GM08714 (cell line): Measurements from ENCODE around the gene GALNT7.

Source experiments
- H3K4me3 ChIP-seq: fragments of 200-500 bp; sonication (Bioruptor generic); 2 replicates; pipeline ENCODE4 v1.5.1; 2014; ENCODE audit warnings: mild to moderate bottlenecking, low read length, inconsistent platforms
- ZNF274 ChIP-seq: IDR thresholded peaks from 2 replicates; pipeline ENCODE4 v1.6.1; 2012; ENCODE audit warnings: mild to moderate bottlenecking, low read depth, low read length

The GALNT7 gene

GRCh38 chr4:173328236-173328901 lies 159.8 kb downstream of the GALNT7 start:
- H3K4me3 ChIP-seq: no peak overlapping the region
- no peak for TF ChIP-seq ZNF274

DNA sequence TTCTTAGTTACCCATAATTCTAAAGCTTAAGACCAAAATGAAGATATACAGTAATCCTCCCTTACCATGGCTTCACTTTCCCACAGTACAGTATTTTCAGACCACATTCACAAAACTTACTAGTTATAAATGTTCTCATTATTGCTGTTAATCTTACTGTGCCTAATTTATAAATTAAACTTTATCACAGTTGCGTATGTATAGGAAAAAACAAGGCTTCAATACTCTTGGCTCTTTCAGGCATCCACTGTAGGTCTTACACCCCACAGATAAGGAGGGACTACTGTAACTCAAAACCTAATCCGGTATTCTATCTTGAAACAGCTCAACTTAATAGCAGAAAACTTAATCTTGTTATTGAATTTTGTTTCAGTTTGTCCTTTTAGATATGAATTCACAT lies 162.0 kb downstream of the GALNT7 start:
- TF ChIP-seq ZNF274: no peak
- no peak overlapping the region for H3K4me3 ChIP-seq

DNA sequence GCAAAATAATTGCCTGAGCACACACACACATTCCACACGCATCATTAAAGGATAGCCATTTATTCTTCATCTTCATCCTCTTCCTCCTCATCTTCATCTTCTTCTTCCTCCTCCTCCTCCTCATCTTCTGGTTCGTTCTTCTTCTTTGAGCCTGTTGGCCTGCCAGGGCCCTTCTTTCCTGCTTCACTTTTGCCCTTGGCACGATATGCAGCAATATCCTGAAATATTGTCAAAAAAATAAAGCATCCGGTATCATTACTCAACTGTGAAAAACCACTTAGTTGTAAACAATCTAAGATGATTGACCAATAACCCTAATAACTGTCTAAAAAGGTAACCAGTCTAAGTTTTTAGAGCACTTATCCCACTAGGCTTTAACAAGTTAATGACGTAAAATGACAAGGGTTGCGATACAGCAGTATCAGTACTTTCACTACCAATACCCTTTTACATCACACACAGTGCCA lies 163.4 kb downstream of the GALNT7 start:
- no peak for TF ChIP-seq ZNF274
- peak overlapping the region; percentile 100 for H3K4me3 ChIP-seq

- peak overlapping the region; percentile 100 for H3K4me3 ChIP-seq
- no peak for TF ChIP-seq ZNF274
These were observed 164.5 kb downstream of the GALNT7 start for GRCh38 chr4:173332963-173333657.

GRCh38 chr4:173333658-173334084 lies 165.1 kb downstream of the GALNT7 start:
- peak overlapping the region; percentile 100 for H3K4me3 ChIP-seq
- no peak for TF ChIP-seq ZNF274

- no peak for TF ChIP-seq ZNF274
- H3K4me3 ChIP-seq: peak within 1 kb of the TSS; percentile 100
These were observed 165.7 kb downstream of the GALNT7 start, which contains the start of gene HMGB2 for GRCh38 chr4:173334085-173334890. TSS of gene HMGB2 (minus strand) at chr4:173334358. CDS start at chr4:173333649, 709 bp downstream.

GRCh38 chr4:173334891-173335752 lies 166.5 kb downstream of the GALNT7 start:
- H3K4me3 ChIP-seq: peak overlapping the region; percentile 77
- no peak for TF ChIP-seq ZNF274

- no peak for TF ChIP-seq ZNF274
These were observed 168.9 kb downstream of the GALNT7 start for GRCh38 chr4:173337463-173337862.

GRCh38 chr4:173343832-173344397 lies 175.3 kb downstream of the GALNT7 start:
- no peak for TF ChIP-seq ZNF274
- no peak overlapping the region for H3K4me3 ChIP-seq

More at GRCh38 chr4:173337463-173337862, 168.9 kb downstream of the GALNT7 start:
- H3K4me3 ChIP-seq: no peak overlapping the region

- no peak for TF ChIP-seq ZNF274
- no peak overlapping the region for H3K4me3 ChIP-seq
These were observed 177.0 kb downstream of the GALNT7 start for GRCh38 chr4:173345648-173346047.

DNA sequence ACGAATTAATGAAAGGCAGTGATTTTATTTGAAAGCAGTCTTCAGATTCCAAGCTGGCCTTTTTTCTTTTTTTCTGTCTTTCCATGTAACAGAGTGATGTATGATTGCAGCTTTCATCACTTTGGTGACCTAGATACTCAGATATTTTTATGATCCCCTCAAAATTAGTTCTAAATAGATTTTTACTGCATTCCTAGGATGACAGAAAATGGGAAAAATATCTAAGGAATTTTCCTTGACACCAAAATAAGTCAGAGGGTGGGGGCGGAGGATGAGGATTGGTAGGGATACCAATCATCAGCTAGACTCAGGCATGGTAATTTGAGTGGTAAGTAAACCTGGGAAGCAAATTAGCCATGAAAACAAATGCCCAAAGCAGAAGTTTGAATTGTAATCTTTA lies 177.5 kb downstream of the GALNT7 start:
- no peak for TF ChIP-seq ZNF274
- no peak overlapping the region for H3K4me3 ChIP-seq

GRCh38 chr4:173347467-173347866 lies 178.9 kb downstream of the GALNT7 start:
- no peak for TF ChIP-seq ZNF274
- no peak overlapping the region for H3K4me3 ChIP-seq

GRCh38 chr4:173357939-173358338 lies 189.3 kb downstream of the GALNT7 start:
- TF ChIP-seq ZNF274: no peak
- no peak overlapping the region for H3K4me3 ChIP-seq
